ENCODE data around the gene SHROOM1.

SHROOM1 gene

GRCh38 chr5:132823481-132824050, 6.9 kb downstream of the SHROOM1 start:
- Histone ChIP-seq H3K4me1 (ENCODE audit: insufficient read depth, low read length, poor library complexity, severe bottlenecking) (no peaks in the 10 kb centered on the region), H3K27me3 (ENCODE audit: insufficient read depth, low read length, poor library complexity, severe bottlenecking) (no peaks in the 10 kb centered on the region), H2AFZ (ENCODE audit: low read length) (no peak overlapping the region), H3K79me2 (ENCODE audit: insufficient read depth, low read length) (no peaks in the 10 kb centered on the region), H3K9me2 (replicated peaks; ENCODE audit: low read depth, low read length) (no peaks in the 10 kb centered on the region), H3K4me3 (ENCODE audit: low read length, poor library complexity, severe bottlenecking) (no peak overlapping the region), H3K9me3 (ENCODE audit: insufficient read depth, low read depth, low read length) (no peaks in the 10 kb centered on the region), H4K20me1 (ENCODE audit: insufficient read depth, low read length, poor library complexity, severe bottlenecking) (no peaks in the 10 kb centered on the region), H3F3A (ENCODE audit: low read depth) (no peaks in the 10 kb centered on the region), H3K4me2 (ENCODE audit: low read depth, low read length, poor library complexity, severe bottlenecking) (no peak overlapping the region), H3K9ac (ENCODE audit: low read depth, low read length, poor library complexity, severe bottlenecking) (no peak overlapping the region), H3K36me3 (ENCODE audit: insufficient read depth, low read length) (no peaks in the 10 kb centered on the region)
- TF ChIP-seq CTCF (conservative IDR thresholded peaks at IDR 0.05; ENCODE audit: low read length), result no peak
- no peak for TF ChIP-seq EZH2phosphoT487 (IDR thresholded peaks at IDR 0.05; ENCODE audit: borderline replicate concordance)

- TF ChIP-seq CTCF (conservative IDR thresholded peaks at IDR 0.05; ENCODE audit: low read length), result no peak
- TF ChIP-seq EZH2phosphoT487 (IDR thresholded peaks at IDR 0.05; ENCODE audit: borderline replicate concordance), result no peak
- no peaks in the 10 kb centered on the region for H4K20me1 ChIP-seq (ENCODE audit: insufficient read depth, low read length, poor library complexity, severe bottlenecking)
- H3K9me3 ChIP-seq (ENCODE audit: insufficient read depth, low read depth, low read length), result no peaks in the 10 kb centered on the region
- H3K79me2 ChIP-seq (ENCODE audit: insufficient read depth, low read length), result no peaks in the 10 kb centered on the region
- H3K9ac ChIP-seq (ENCODE audit: low read depth, low read length, poor library complexity, severe bottlenecking), result no peak overlapping the region
- H3F3A ChIP-seq (ENCODE audit: low read depth), result no peaks in the 10 kb centered on the region
- H3K27me3 ChIP-seq (ENCODE audit: insufficient read depth, low read length, poor library complexity, severe bottlenecking), result no peaks in the 10 kb centered on the region
- H3K4me3 ChIP-seq (ENCODE audit: low read length, poor library complexity, severe bottlenecking), result no peak overlapping the region
- H2AFZ ChIP-seq (ENCODE audit: low read length), result no peak overlapping the region
- no peaks in the 10 kb centered on the region for H3K4me1 ChIP-seq (ENCODE audit: insufficient read depth, low read length, poor library complexity, severe bottlenecking)
- H3K4me2 ChIP-seq (ENCODE audit: low read depth, low read length, poor library complexity, severe bottlenecking), result no peak overlapping the region
- no peaks in the 10 kb centered on the region for H3K36me3 ChIP-seq (ENCODE audit: insufficient read depth, low read length)
- no peaks in the 10 kb centered on the region for H3K9me2 ChIP-seq (replicated peaks; ENCODE audit: low read depth, low read length)
Measured at GRCh38 chr5:132822650-132823480, 7.6 kb downstream of the SHROOM1 start.

GRCh38 chr5:132821791-132822190, 8.7 kb downstream of the SHROOM1 start:
- Histone ChIP-seq H3K4me2 (ENCODE audit: low read depth, low read length, poor library complexity, severe bottlenecking) (no peak overlapping the region), H3K9me2 (replicated peaks; ENCODE audit: low read depth, low read length) (no peaks in the 10 kb centered on the region), H4K20me1 (ENCODE audit: insufficient read depth, low read length, poor library complexity, severe bottlenecking) (no peaks in the 10 kb centered on the region), H3K9ac (ENCODE audit: low read depth, low read length, poor library complexity, severe bottlenecking) (no peak overlapping the region), H3K9me3 (ENCODE audit: insufficient read depth, low read depth, low read length) (no peaks in the 10 kb centered on the region), H2AFZ (ENCODE audit: low read length) (no peak overlapping the region), H3K4me3 (ENCODE audit: low read length, poor library complexity, severe bottlenecking) (no peak overlapping the region), H3K4me1 (ENCODE audit: insufficient read depth, low read length, poor library complexity, severe bottlenecking) (no peaks in the 10 kb centered on the region), H3K79me2 (ENCODE audit: insufficient read depth, low read length) (no peaks in the 10 kb centered on the region), H3F3A (ENCODE audit: low read depth) (no peaks in the 10 kb centered on the region), H3K27me3 (ENCODE audit: insufficient read depth, low read length, poor library complexity, severe bottlenecking) (no peaks in the 10 kb centered on the region), H3K36me3 (ENCODE audit: insufficient read depth, low read length) (no peaks in the 10 kb centered on the region)
- TF ChIP-seq CTCF (conservative IDR thresholded peaks at IDR 0.05; ENCODE audit: low read length), result no peak
- TF ChIP-seq EZH2phosphoT487 (IDR thresholded peaks at IDR 0.05; ENCODE audit: borderline replicate concordance), result no peak

Measured in Loucy (cell line).